Fibroblast of mammary gland (primary cell): ENCODE data around the gene BRMS1L.
"Not testable (repeated sequence)": the region's sequence is repeated elsewhere in the genome, so short reads cannot be mapped to it uniquely, and the experiment has no call there.

ENCODE experiments used
- DNase-seq: peaks from one replicate; pipeline ENCODE4 v3.0.0-alpha.2; 2010; ENCODE audit warnings: low read depth
- H3K4me3 ChIP-seq: 2 replicates; pipeline ENCODE4 v1.5.1; 2011; ENCODE audit warnings: low read depth, mild to moderate bottlenecking, low read length, moderate library complexity; ENCODE audit not compliant: control insufficient read depth
- TF ChIP-seq, protein P1 (sequence below): conservative IDR thresholded peaks from 2 replicates; pipeline ENCODE4 v1.5.1; 2011; ENCODE audit warnings: low read depth, low read length, inconsistent platforms; ENCODE audit not compliant: control insufficient read depth, insufficient read depth

BRMS1L gene

DNA sequence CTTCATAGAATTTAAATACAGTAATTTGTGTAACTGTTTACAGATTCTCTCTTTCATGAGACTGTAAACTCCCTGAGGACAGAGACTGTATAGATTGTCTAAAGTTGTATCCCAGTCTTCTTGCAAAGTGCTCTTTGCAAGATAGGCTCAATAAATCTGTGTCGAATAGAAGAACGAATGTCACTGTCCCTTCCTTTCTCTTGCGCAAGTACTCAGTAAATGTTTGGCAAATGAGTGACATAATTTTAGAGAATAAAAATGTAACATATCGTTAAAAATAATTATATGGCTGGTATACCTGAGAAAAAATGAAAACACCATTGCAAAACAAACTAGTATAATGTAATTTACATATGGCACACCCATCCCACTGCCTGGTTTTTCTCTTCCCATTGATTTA is 15.2 kb upstream of the BRMS1L start:
- DNase-seq, result no peak
- no peak overlapping the region for H3K4me3 ChIP-seq
- TF ChIP-seq, protein P1, sequence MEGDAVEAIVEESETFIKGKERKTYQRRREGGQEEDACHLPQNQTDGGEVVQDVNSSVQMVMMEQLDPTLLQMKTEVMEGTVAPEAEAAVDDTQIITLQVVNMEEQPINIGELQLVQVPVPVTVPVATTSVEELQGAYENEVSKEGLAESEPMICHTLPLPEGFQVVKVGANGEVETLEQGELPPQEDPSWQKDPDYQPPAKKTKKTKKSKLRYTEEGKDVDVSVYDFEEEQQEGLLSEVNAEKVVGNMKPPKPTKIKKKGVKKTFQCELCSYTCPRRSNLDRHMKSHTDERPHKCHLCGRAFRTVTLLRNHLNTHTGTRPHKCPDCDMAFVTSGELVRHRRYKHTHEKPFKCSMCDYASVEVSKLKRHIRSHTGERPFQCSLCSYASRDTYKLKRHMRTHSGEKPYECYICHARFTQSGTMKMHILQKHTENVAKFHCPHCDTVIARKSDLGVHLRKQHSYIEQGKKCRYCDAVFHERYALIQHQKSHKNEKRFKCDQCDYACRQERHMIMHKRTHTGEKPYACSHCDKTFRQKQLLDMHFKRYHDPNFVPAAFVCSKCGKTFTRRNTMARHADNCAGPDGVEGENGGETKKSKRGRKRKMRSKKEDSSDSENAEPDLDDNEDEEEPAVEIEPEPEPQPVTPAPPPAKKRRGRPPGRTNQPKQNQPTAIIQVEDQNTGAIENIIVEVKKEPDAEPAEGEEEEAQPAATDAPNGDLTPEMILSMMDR, result no peak

DNA sequence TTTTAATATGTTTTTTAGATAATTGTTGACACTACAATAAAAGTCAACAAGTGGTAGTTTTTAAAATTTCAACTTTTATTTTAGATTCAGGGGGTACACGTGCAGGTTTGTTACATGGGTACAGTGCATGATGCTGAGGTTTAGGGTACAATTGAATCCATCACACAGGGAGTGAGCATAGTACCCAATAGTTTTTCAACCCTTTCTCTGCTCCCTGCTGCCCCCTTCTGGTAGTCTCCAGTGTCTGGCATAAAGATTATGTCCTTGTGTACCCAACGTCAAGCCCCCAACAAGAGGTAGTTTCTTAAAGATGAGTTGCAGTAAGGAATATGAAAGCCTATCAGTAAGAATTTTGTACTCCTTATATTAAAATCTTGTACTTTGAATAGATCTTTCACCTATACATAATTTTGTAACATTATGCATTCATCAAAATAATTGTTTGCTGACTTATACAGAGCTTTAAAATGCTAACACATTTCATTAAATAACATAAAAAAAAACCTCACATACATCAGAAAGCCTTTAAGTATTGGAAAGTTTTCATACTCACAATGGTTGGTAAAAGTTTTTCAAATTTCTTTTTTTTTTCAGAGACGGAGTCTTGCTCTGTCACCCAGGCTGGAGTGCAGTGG is 11.7 kb upstream of the BRMS1L start:
- DNase-seq, result peak; percentile 58
- no peak overlapping the region for H3K4me3 ChIP-seq
- TF ChIP-seq, protein P1, result peak; percentile 90

DNA sequence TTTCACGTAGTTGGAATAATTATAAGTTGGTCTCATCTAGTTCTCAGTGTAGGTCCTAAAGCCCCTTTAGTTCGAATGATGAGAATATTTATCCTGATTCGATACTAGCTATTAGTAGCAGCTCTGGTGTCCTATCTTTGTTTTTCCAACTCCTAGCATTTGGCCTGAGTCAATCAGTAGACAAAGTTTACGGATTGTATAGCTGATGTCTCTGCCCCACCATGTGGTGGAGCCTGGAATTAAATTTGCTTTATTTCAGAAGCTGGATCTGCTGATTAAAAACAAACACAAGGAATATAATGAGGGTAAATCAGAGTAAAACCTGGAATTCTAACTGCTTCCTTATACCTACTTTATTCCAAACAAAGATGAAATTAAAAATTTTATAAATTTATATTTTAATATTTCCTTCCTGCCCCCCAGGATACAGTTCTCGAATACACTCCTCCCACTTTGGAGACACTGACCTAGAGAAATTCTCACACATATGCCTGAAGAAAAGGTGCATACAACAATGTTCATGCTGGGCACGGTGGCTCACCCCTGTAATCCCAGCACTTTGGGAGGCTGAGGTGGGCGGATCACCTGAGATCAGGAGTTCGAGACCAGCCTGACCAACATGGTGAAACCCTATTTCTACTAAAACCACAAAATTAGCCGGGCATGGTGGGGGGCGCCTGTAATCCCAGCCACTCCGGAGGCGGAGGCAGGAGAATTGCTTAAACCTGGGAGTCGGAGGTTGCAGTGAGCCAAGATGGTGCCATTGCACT is 7.6 kb upstream of the BRMS1L start:
- TF ChIP-seq, protein P1, result peak; percentile 66
- H3K4me3 ChIP-seq, result no peak overlapping the region
- DNase-seq, result peak; percentile 56

GRCh38 chr14:35819591-35820540 is 6.3 kb upstream of the BRMS1L start:
- DNase-seq, result no peak
- no peak overlapping the region for H3K4me3 ChIP-seq
- TF ChIP-seq, protein P1, result no peak

- TF ChIP-seq, protein P1, result peak; percentile 94
- no peak overlapping the region for H3K4me3 ChIP-seq
- DNase-seq, result peak; percentile 55
These were observed 4.3 kb upstream of the BRMS1L start for GRCh38 chr14:35821564-35822411.

DNA sequence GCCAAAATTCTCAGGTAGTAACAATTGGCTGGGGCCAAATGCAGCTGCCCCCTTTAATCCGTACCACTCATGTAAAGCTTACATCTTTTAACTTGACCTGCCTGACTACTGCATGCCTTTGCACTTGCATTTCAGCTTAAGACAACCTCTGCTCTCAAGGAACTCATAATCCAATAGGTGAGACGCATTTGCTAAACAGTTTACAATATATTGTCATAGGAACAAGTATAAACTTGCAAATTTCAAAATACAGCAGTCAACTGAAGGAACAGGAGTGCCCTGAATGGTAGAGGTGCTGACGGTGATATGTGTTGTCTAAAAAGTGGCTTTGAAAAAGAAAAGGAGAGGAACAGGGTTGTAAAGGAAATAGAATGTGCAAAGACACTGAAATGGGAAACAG is 3.6 kb upstream of the BRMS1L start:
- TF ChIP-seq, protein P1, result no peak
- DNase-seq, result no peak
- no peak overlapping the region for H3K4me3 ChIP-seq

DNA sequence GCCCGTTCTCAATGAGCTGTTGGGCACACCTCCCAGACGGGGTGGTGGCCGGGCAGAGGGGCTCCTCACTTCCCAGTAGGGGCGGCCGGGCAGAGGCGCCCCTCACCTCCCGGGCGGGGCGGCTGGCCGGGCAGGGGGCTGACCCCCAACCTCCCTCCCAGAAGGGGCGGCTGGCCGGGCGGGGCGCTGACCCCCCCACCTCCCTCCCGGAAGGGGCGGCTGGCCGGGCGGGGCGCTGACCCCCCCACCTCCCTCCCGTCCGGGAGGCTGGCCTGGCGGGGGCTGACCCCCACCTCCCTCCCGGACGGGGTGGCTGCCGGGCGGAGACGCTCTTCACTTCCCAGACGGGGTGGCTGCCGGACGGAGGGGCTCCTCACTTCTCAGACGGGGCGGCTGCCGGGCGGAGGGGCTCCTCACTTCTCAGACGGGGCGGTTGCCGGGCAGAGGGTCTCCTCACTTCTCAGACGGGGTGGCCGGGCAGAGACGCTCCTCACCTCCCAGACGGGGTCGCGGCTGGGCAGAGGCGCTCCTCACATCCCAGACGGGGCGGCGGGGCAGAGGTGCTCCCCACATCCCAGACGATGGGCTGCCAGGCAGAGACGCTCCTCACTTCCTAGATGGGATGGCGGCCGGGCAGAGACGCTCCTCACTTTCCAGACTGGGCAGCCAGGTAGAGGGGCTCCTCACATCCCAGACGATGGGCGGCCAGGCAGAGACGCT is 1.5 kb upstream of the BRMS1L start:
- not testable (repeated sequence) for H3K4me3 ChIP-seq, DNase-seq
